Measurements from ENCODE around the gene NUB1.

Gene NUB1

DNA sequence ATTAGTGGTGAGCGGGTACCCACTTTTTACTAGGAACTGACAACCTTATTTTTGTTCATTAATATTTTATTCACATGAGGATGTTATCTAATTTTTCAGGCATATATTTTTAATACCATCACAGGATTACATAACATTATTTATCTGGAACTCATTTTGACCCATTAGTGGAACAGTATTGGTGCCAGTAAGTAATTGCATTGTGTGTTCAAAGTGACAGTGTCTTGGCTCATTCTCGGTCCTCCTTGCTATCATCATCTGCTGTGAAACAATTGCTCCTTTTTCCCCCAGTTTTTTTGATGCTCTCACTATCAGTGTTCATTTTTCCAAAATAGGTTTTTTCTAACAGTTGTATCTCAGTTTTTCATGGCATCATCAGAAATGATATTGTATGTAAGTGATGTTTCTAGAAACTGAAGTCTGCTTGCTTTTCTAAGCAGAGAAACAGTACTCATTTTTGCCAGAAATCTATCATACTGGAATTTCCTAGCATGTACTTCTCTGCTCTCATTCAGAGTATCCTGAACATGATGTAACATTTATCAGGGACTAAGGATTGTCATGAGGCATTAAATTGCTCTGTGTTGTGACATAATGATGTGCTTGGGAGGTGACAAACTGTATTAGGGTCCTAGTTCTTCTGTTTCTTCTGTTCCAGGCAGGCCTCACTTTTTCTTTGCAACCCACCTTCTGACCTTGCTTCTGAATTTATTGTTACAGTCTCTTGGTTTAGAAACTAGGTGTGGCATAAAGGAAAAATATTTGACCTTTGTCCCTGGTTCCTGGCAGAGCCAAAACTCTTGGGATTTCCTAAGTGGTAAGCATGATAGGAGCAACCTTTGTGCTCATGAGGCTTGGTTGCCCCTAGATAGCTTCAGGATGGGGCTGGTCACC, 4.2 kb downstream of the NUB1 start:
- DNase-seq (ENCODE audit: low read depth), result no peak

DNA sequence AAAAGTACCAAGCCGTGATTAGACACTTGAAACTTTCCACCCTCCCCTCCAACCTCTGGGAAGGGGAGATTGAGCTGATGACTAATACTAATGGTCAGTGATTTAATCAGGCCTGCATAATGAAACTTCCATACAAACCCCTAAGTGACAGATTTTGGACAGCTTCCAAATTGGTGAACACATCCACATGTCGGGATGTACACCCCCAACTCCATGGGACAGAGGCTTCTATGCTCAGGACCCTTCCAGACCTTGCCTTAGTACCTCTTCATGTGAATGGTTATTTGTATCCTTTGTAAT, 4.8 kb downstream of the NUB1 start:
- DNase-seq (ENCODE audit: low read depth), result no peak

DNA sequence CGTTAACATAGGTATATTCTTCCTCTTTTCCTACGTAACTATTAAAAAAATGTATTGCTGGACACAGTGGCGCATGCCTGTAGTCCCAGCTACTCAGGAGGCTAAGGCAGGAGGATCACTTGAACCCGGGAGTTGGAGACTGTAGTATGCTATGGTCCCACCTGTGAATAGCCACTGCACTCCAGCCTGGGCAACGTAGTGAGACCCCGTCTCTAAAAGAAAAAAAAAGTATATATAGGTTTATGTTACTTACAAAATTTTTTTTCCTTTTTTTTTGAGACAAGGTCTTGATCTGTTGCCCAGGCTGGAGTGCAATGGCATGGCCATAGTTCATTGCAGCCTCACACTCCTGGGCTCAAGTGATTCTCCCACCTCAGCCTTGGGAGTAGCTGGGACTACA, 5.6 kb downstream of the NUB1 start:
- no peak for DNase-seq (ENCODE audit: low read depth)

DNA sequence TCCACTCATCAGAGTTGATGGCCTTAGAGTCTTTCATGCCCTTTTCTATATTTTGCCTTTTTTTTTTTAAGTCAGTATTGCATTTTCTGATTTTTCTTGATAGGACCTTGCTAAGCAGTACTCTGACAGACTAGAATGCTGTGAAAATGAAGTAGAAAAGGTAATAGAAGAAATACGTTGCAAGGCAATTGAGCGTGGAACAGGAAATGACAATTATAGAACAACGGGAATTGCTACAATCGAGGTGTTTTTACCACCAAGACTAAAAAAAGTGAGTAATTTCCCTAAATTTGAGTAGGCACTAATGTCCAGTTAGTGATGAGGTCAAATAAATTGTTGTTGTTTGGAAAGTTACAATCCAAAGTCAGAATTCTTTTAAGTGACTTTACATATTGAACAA, 7.4 kb downstream of the NUB1 start:
- DNase-seq (ENCODE audit: low read depth), result no peak

DNA sequence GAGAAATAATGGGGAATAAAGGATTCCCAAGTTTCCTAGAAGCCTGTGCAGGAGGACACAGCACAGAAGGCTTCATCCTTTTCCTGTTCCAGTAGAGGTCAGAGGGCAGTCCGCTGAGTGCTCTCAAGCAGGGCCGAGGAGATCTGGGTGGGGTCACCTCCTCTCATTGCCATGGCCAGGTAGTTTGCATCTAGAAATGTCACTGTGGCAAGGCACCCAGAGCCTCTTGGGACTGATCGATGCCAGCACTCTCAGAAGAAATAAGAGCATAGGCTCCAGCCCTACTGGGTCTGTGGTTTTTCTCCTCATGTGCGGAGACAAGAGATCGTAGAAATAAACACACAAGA, 7.9 kb downstream of the NUB1 start:
- DNase-seq (ENCODE audit: low read depth), result no peak

DNA sequence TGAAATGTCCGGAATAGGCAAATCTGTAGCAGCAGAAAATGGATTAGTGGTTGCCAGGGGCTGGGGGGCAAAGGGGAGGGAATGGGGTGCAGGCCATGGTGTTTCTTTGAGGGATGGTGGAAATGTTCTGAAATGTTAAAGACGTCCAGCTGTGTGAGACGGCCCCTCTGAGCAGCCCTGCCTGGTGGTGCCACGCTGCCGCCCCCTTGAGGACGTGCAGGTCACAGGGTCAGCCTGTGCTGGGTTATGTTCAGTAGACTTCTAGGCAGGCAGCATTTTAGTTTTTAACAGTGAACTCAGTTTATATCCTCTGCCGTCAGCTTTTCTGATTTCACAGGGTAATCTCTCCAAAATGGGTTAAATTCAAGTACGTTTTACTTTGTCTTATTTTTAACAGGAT, 9.4 kb downstream of the NUB1 start:
- DNase-seq (ENCODE audit: low read depth), result no peak

DNA sequence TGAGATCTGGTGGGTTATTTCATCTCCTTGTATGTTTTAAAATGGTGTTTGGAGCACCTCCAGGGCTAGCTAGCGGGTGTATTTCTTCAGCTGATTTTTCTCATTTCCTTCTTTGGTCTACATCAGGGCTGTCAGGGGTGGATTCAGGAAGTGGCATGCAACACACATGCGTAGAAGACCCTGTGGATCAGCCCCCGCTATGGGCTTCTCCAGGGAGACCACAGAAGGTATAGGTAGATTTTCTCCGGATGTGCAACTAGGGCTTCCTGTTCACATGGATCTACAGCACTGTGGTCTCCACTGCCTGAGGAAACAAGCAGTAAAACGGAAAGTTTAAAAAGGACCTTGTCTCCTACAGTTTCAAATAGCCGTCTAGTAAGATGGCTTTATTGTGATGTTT, 10.4 kb downstream of the NUB1 start:
- peak; percentile 15 for DNase-seq (ENCODE audit: low read depth)

DNA sequence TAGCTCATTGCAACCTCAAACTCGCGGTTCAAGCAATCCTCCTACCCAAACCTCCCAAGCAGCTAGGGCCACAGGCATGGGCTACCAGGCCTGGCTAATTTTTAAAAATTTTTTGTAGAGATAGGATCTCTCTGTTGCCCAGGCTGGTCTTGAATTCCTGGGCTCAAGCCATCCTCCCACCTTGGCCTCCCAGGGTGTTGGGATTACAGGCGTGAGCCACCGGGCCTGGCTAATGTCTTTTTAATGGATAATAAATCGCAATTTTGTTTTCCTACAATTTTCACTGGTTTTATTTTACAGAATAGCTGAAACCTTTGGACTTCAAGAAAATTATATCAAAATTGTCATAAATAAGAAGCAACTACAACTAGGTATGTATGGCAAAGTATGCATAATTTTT, 10.9 kb downstream of the NUB1 start:
- no peak for DNase-seq (ENCODE audit: low read depth)

DNA sequence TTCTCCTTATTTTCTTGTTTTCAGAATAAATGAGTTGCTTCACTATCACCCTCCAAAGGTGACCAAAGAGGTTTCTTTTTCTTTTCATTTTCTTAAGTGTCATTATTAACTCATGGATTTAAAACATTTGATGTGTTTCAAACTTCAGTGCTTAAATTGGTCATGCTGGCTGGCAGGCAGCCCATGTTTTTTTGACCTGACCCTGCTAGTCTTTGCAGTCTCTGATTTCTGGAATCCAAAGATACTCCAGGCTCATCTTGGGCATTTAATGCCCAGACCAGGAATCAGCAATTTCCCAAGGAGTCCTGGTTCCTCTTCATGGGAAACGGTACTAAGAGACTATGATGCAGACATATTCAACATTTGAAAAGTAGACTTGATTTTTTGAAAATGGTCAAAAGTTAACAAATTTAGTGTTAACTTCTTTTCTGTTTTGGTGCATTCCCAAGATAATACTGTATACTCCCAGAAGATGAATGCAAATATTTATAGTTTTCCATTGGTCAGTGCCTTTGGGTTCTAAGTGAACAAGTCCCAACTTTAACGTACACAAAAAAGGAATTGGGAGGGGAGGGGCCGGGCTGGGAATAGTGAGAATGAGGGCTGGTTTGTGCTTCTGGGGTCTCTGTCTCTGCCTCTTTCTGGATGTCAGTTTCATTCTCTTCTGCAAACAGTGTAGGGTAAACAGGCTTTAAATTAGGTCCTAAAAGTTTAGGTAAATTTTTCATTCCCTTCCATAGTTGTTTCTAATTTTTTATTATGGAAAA, 19.8 kb downstream of the NUB1 start:
- no peak for DNase-seq (ENCODE audit: low read depth)

DNA sequence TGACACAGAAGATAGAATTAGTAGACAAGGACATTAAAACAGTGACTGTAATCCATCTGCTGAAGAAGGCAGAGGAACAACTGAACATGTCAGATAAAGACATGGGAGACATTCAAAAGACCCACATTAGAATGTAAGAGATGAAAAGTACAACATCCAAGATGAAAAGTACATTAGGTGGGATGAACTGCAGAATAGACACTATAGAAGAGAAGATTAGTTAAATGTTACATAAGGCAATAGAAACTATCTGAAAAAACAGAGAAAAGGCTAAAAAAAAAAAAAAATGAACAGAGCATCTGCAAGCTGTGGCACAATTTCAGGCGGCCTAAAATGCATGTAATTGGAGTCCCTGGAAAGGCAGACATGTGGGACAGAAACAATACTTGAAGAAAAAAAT, 21.6 kb downstream of the NUB1 start:
- no peak for DNase-seq (ENCODE audit: low read depth)

DNA sequence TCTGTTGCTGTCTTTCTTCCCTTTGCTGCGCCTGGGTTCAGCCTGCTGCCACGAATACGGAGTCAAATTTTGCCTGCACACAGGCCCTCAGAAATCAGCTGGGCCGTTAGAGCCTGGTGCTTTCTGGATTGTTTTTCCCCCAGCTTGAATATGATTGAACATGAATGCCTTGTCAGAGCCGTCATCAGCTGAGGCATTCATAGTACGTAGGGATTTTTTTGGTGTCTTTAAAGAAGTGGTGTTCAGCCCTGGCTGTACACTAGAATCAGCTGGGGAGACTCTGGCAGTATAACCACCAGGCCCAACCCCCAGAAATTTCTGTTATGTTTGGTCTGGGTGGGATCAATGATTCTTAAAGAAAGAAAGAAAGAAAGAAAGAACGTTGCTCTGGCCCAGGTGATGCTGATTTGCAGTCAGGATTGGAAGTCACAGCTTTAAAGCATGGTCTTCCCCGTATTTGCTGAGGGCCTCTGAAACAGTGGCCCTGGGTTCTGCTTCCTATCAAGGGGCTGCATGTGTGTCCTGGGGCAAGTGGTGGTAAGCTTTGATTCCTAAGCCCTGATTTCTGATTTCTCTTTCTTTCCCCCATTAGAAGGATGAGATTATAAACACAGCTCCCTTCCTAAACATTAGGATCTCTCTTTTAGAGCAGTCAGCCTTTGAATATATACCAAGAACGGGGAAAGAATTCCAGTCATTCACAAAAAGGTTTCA, 24.7 kb downstream of the NUB1 start:
- DNase-seq (ENCODE audit: low read depth), result no peak

DNA sequence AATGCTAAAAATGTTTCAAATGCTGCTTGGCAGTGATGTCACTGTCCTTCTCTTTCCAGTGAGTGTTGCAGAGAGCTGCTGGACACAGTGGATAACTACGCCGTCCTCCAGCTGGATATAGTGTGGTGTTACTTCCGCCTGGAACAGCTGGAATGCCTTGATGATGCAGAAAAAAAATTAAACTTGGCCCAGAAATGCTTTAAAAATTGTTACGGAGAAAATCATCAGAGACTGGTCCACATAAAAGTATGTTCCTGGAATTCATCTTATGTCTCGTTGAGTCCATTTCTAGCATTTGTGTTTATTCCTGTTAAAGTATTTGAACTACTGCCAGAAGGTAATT, 25.2 kb downstream of the NUB1 start:
- no peak for DNase-seq (ENCODE audit: low read depth)

DNA sequence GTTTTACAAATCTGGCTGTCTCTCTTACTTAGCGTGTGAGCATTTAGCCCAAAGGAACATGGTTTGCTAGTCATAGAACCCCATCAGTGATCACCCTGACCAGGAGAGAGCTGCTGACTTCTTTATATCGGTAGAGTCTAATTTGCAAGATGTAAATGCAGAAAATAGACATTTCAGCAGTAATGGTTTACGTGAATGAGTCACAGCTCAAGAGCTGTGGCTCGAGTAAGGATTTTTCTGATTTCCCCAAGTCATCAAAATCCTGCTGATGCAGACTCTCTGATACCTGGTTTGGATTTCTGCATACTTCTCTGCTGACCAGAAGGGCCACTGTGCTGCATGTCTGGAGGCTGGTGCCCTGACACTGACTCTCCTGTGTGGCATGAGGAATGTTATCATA, 25.7 kb downstream of the NUB1 start:
- no peak for DNase-seq (ENCODE audit: low read depth)

DNA sequence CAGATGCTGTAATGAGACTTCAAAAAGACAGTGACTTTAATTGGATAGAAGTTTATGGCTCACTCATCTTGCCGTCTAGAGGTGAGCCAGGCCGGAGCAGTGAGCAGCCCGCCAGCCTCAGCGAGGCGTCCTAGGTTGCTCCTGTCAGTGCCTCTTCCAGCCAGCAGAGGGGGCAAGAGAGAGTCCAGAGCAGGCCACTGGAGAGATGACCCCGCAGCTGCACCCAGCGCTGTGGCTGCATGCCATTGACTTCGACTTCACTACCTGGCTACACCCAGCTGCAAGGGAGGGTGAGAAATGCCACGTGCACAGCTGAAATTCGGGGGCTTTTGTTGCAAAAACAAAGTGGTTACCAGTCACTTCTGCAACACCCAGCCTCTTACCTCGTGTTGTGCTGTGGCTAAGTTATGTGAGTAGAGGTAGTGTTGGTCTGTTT, 26.5 kb downstream of the NUB1 start:
- DNase-seq (ENCODE audit: low read depth), result peak; percentile 54

DNA sequence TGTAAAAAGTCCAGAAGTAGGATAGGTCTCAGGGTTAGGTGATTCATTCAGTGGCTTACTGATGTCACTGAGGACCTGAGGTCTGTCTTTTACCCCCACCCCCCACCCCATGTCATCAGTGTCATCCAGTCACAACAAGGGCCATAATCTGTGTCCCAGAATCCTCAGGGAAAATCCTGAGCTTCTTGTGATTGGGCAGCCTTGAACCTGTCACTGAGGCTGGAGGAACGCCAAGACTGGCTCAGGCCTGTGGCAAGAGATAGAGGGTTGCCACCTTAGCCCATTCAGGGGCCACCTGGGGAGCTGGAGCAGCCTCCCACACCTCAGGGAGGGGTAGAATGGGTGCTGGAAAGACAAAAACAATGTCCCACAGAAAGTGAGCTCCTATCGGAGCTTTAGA, 29.7 kb downstream of the NUB1 start:
- no peak for DNase-seq (ENCODE audit: low read depth)

DNA sequence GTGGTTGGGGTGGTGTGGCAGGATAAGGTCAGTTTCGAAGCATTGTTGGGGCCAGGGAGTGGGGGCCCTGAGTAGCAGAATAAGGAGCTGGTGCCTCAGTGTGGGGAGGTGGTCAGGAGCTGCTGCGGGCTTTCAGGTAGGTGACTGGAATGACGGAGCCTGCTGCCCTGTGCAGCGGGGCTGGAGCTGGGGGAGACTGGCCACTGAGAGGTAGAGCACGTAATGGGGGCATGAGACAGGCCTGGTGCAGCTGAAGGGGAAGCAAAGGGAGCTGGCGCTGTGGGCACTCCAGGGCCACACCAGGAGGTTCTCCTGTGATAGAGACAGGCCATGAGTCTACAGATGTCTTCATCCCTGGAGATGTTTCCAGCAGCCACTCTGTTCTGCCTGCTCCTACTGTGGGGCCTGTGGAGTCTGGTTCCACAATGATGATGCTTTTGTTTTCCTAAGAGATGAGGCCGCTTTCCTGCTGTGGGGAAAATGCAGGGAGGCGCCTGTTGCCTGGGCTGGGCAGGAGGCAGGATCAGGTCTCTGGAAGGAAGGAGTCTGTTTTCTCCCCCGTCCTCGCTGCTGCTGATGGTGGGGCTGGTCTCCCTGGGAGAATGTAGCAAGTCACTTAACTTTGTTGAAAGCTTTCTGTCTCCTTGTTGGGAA, 31.1 kb downstream of the NUB1 start:
- no peak for DNase-seq (ENCODE audit: low read depth)

DNA sequence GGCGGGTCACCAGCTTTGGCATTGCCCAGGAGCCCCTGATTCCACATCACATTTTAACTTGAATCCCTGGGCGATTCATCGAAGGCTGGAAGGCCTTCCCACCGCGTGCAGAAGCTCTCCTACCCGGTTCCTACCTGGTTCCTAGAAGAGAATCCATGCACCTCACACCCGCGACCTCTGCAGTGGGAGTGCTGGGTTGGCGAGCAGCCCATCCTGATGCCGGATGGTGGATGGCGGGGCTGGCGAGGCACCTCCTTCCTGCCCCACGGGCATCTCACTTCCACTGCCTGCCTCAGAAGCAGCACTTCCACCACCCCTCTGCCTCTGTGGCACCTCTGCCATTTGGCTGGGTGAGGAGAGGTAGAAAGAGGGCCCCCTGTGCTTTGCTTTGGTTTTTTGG, 32.0 kb downstream of the NUB1 start:
- no peak for DNase-seq (ENCODE audit: low read depth)

DNA sequence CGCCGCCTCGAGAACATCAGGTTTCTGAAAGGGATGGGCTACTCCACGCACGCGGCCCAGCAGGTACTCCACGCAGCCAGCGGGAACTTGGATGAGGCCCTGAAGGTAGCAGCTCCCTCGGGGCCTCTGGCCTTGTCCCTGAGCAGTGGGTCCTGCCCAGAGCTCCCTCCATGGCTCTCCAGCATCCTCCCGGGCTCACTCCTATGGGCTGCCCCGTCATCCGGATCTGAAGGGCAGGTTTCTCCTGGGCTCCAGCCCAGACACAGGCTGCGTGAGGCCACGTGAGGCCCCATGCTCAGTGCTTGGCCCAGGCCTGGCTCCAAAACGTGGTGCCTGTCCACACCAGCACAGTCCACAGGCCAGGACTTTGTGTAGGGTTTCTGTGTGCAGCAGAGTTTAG, 32.5 kb downstream of the NUB1 start:
- no peak for DNase-seq (ENCODE audit: low read depth)

DNA sequence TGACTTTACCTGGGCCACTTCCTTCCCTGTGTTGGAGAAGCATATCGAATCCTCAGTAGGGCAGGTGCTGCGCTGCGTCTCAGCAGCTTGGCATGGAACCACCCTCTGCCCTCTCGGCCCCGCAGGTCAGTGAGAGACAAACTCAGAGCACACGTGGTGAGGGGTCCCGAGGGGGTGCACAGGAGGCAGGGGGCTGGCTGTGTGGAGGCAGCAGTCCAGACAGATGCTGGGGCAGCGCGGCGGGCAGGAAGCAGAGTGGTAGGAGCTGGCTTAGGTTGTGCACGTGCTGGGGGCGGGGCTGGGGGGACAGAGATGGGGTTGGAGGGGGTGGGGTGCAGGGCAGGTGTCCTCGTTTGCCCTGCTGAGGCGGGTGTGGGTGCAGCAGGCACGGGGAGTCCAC, 33.1 kb downstream of the NUB1 start:
- DNase-seq (ENCODE audit: low read depth), result no peak

DNA sequence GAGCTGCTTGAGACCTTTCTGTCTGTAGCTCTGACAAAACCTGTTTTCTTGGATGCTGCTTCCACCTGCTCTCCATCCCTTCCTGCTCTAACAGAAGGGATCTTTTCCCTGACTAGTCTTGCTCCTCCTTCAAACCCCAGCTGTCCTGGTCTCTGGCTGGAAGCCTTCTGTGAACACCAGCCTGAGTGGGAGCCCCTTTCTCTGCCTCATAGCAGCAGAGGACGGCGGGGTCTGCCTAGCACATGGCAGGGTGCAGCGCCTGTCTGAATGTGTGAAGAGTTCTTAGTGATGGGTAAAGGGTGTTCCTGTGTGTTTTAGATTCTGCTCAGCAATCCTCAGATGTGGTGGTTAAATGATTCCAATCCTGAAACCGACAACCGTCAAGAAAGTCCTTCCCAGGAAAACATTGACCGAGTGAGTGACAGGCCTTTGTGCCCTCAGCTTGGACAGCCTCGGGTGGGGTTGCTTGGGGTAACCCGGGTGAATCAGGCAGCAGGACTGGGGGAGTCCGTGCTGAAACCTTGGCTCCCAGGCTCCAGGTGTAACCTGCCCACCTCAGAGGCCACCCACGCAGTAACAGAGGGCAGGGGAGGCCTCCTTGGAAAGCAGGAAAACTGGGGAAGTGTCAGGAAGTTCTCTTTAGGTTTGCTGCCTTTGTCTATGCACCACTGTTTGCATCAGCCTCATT, 34.1 kb downstream of the NUB1 start:
- DNase-seq (ENCODE audit: low read depth), result no peak

DNA sequence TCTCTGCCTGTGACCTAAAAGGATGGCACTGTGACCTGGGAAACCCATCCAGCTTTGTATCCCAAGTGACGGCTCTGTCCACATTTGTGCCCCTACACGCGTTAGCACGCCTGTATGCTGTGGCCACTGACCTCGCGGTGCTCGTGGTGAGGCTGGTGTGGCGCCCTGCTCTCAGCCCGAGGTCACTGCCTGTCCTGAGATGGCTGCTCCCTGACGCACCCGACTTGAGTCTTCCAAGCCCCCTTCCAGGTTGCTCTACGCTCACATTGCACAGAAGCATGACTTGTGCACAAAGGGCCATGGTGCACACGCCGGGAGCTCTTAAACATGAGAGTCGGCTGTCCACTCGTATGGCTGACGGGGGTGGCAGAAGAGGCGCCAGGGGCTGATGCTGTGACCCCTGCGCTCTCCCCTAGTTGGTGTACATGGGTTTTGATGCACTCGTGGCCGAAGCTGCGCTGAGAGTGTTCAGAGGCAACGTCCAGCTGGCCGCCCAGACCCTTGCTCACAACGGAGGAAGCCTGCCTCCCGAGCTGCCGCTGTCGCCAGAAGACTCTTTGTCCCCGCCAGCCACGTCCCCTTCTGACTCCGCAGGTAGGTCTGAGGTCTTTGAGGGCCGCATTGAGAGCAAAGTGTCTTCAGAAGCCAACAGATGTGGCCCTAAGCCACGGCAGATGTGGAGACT, 34.7 kb downstream of the NUB1 start:
- DNase-seq (ENCODE audit: low read depth), result no peak

DNA sequence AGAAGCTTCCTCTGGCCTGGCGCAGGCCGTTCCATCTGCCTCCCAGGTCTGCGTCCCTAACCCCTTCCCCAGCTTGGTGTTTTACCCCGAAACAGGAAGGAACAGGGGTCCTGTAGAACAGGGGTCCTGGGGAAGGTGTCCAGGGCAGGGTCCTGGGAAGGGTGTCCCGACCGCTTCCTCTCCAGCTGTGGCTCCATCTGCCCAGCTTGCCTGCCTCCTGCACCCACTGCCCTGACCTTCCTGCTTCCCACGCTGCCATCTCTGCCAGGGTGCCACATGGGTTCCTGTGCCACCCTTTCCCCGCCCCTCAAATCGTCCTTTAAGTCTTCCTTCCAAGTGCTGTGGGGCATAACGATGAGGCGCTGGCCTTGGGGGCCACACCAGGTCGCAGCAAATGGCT, 35.8 kb downstream of the NUB1 start:
- DNase-seq (ENCODE audit: low read depth), result no peak

All from stimulated activated CD8-positive, alpha-beta memory T cell treated with anti-CD3 and anti-CD28 coated beads, Interleukin-15, amount 100 ng/mL, for 24 hours (primary cell).